ENCODE data around the gene CRISPLD2.

DNA sequence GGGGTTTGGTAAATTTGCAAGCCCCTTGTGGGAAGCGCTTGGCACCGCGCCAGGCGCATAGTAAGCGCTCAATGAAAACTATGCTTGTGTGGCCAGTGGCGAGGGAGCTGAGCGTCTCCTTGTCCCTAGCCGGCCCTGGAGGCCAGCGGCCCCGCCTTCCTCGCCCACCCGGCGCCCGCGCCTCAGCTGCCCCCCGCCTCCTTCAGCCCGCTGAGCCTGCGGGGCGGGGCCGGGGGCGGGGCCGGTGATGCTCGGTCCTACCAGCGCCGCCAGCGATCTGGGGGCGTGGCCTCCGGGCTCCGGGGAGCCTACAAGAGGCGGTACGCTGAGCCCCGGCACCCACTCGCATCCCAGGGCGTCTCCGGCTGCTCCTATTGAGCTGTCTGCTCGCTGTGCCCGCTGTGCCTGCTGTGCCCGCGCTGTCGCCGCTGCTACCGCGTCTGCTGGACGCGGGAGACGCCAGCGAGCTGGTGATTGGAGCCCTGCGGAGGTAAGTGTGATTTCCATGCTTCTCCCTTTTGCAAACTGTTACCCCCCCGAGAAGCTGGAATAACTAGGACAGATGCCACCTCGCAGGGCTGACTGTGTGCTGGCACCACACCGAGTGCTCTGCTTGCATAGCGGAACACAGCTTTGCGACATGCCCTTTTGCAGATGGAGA, at the start of gene CRISPLD2:
- TF ChIP-seq, protein P1, sequence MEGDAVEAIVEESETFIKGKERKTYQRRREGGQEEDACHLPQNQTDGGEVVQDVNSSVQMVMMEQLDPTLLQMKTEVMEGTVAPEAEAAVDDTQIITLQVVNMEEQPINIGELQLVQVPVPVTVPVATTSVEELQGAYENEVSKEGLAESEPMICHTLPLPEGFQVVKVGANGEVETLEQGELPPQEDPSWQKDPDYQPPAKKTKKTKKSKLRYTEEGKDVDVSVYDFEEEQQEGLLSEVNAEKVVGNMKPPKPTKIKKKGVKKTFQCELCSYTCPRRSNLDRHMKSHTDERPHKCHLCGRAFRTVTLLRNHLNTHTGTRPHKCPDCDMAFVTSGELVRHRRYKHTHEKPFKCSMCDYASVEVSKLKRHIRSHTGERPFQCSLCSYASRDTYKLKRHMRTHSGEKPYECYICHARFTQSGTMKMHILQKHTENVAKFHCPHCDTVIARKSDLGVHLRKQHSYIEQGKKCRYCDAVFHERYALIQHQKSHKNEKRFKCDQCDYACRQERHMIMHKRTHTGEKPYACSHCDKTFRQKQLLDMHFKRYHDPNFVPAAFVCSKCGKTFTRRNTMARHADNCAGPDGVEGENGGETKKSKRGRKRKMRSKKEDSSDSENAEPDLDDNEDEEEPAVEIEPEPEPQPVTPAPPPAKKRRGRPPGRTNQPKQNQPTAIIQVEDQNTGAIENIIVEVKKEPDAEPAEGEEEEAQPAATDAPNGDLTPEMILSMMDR (IDR thresholded peaks at IDR 0.05), result no peak
- TF ChIP-seq NFE2L1 (CRISPR knock-in tag; IDR thresholded peaks at IDR 0.05), result no peak
- TF ChIP-seq SP1 (CRISPR knock-in tag; conservative IDR thresholded peaks at IDR 0.05), result peak; percentile 92
- no peak for TF ChIP-seq TEAD4 (CRISPR knock-in tag; IDR thresholded peaks at IDR 0.05)
- TF ChIP-seq, protein P2, sequence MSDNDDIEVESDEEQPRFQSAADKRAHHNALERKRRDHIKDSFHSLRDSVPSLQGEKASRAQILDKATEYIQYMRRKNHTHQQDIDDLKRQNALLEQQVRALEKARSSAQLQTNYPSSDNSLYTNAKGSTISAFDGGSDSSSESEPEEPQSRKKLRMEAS (CRISPR knock-in tag; IDR thresholded peaks at IDR 0.05), result no peak
- TF ChIP-seq NR2C2 (CRISPR knock-in tag; IDR thresholded peaks at IDR 0.05), result no peak
- no peak for TF ChIP-seq TCF7 (CRISPR knock-in tag; IDR thresholded peaks at IDR 0.05; ENCODE audit: low read depth)
- TF ChIP-seq, protein P3, sequence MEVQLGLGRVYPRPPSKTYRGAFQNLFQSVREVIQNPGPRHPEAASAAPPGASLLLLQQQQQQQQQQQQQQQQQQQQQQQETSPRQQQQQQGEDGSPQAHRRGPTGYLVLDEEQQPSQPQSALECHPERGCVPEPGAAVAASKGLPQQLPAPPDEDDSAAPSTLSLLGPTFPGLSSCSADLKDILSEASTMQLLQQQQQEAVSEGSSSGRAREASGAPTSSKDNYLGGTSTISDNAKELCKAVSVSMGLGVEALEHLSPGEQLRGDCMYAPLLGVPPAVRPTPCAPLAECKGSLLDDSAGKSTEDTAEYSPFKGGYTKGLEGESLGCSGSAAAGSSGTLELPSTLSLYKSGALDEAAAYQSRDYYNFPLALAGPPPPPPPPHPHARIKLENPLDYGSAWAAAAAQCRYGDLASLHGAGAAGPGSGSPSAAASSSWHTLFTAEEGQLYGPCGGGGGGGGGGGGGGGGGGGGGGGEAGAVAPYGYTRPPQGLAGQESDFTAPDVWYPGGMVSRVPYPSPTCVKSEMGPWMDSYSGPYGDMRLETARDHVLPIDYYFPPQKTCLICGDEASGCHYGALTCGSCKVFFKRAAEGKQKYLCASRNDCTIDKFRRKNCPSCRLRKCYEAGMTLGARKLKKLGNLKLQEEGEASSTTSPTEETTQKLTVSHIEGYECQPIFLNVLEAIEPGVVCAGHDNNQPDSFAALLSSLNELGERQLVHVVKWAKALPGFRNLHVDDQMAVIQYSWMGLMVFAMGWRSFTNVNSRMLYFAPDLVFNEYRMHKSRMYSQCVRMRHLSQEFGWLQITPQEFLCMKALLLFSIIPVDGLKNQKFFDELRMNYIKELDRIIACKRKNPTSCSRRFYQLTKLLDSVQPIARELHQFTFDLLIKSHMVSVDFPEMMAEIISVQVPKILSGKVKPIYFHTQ (CRISPR knock-in tag; IDR thresholded peaks at IDR 0.05), result no peak
- TF ChIP-seq, protein P4, sequence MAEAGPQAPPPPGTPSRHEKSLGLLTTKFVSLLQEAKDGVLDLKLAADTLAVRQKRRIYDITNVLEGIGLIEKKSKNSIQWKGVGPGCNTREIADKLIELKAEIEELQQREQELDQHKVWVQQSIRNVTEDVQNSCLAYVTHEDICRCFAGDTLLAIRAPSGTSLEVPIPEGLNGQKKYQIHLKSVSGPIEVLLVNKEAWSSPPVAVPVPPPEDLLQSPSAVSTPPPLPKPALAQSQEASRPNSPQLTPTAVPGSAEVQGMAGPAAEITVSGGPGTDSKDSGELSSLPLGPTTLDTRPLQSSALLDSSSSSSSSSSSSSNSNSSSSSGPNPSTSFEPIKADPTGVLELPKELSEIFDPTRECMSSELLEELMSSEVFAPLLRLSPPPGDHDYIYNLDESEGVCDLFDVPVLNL (CRISPR knock-in tag; IDR thresholded peaks at IDR 0.05; ENCODE audit: borderline replicate concordance, low read depth), result no peak

Data from WTC11 (cell line).